Esophagus squamous epithelium (tissue), 4 donors: ENCODE measurements around the gene PITPNM3.

ENCODE experiments used
- CTCF ChIP-seq, 6 experiments: fragments of 450-650 bp in 4 of 6; fragments of 200-600 bp in 2 of 6; sonication (generic) in 2 of 6; IDR thresholded peaks; one replicate each; pipeline ENCODE4 v1.5.1; 2016 to 2019; ENCODE audit warnings: antibody characterized with exemption in 6 of 6, mild to moderate bottlenecking in 4 of 6, moderate library complexity in 4 of 6
- POLR2A ChIP-seq, 4 donors: fragments of 450-650 bp; IDR thresholded peaks; one replicate each; pipeline ENCODE4 v1.6.1; 2017; ENCODE audit warnings: antibody characterized with exemption in 4 of 4, mild to moderate bottlenecking in 4 of 4, moderate library complexity in 3 of 4

- TF ChIP-seq CTCF (IDR thresholded peaks at IDR 0.05) (no peak), POLR2A (IDR thresholded peaks at IDR 0.05) (no peak)
Observed at GRCh38 chr17:6477831-6478383, 78.4 kb downstream of the PITPNM3 start.
